OCI-LY7 (cell line): ENCODE results near the gene MTFR2. TPM values are rescaled to one million over a fixed set of nuclear protein-coding genes. Genes with fewer than 3 reads are reported as not detected.

Experiments
- BruUV-seq: library from RNA; stranded (reverse); fragments of 400-500 nt; replicated peaks from 2 replicates; lab custom pipeline; 2021; lab: Mats Ljungman, UMichigan
- CTCF ChIA-PET: fragments of 300-600 bp; sonication (Branson Sonifier 250); formaldehyde crosslinking; loops from one replicate; lab custom pipeline; 2022; ENCODE audit warnings: antibody characterized with exemption; ENCODE audit not compliant: unreplicated experiment; lab: Charles Lee
- POLR2A ChIA-PET: fragments of 300-600 bp; sonication (Branson Sonifier 250); formaldehyde crosslinking; loops from one replicate; lab custom pipeline; 2022; ENCODE audit warnings: antibody characterized with exemption; lab: Charles Lee
- DNase-seq: peaks from one replicate; pipeline ENCODE4 v3.0.0-alpha.2; 2015; ENCODE audit warnings: low spot score
- H2AFZ ChIP-seq: fragments of 200-600 bp; sonication (generic), shearing (Covaris generic); 2 replicates; pipeline ENCODE4 v1.6.1; 2014; ENCODE audit warnings: mild to moderate bottlenecking, antibody characterized with exemption, low read length, moderate library complexity
- H3K27ac ChIP-seq: fragments of 200-600 bp; sonication (generic); 2 replicates; pipeline ENCODE4 v1.5.1; 2014; ENCODE audit warnings: mixed run types, low read depth, mild to moderate bottlenecking, moderate library complexity, low read length, inconsistent platforms; ENCODE audit not compliant: poor library complexity, severe bottlenecking
- H3K36me3 ChIP-seq: fragments of 200-600 bp; sonication (generic); 2 replicates; pipeline ENCODE4 v1.6.1; 2014; ENCODE audit warnings: mild to moderate bottlenecking, antibody characterized with exemption, low read length, moderate library complexity, mixed read lengths; ENCODE audit not compliant: insufficient read depth
- H3K4me1 ChIP-seq: fragments of 200-600 bp; sonication (generic); 2 replicates; pipeline ENCODE4 v1.5.1; 2014; ENCODE audit warnings: mild to moderate bottlenecking, low read length; ENCODE audit not compliant: insufficient read depth, poor library complexity, severe bottlenecking
- H3K4me2 ChIP-seq: fragments of 200-600 bp; sonication (generic); 2 replicates; pipeline ENCODE4 v1.6.1; 2014; ENCODE audit warnings: mild to moderate bottlenecking, low read length
- H3K4me3 ChIP-seq: fragments of 200-600 bp; sonication (generic); 2 replicates; pipeline ENCODE4 v1.5.1; 2014; ENCODE audit warnings: mild to moderate bottlenecking, low read depth, low read length; ENCODE audit not compliant: poor library complexity, severe bottlenecking
- H3K79me2 ChIP-seq: fragments of 200-600 bp; sonication (generic); 2 replicates; pipeline ENCODE4 v1.6.1; 2016; ENCODE audit warnings: low read depth, mild to moderate bottlenecking, low read length, moderate library complexity, mixed read lengths; ENCODE audit not compliant: insufficient read depth
- H3K9me2 ChIP-seq: fragments of 200-600 bp; sonication (generic); 2 replicates; pipeline ENCODE4 v1.6.1; 2016; ENCODE audit warnings: mild to moderate bottlenecking, low read length, mixed read lengths; ENCODE audit not compliant: insufficient read depth
- H3K9me3 ChIP-seq: fragments of 200-600 bp; sonication (generic); 2 replicates; pipeline ENCODE4 v1.6.1; 2014; ENCODE audit warnings: mild to moderate bottlenecking, mixed run types, low read length, mixed read lengths
- H4K20me1 ChIP-seq: fragments of 200-600 bp; sonication (generic); 2 replicates; pipeline ENCODE4 v1.6.1; 2014; ENCODE audit warnings: mild to moderate bottlenecking, antibody characterized with exemption, low read length, moderate library complexity, mixed read lengths; ENCODE audit not compliant: insufficient read depth
- CTCF ChIP-seq: fragments of 200-600 bp; sonication (generic); conservative IDR thresholded peaks from 2 replicates; pipeline ENCODE4 v1.5.1; 2014; ENCODE audit warnings: mild to moderate bottlenecking, antibody characterized with exemption, low read length, moderate library complexity, mixed read lengths
- EZH2phosphoT487 ChIP-seq: fragments of 200-600 bp; sonication (generic); IDR thresholded peaks from 2 replicates; pipeline ENCODE4 v1.6.1; 2018; ENCODE audit warnings: low read depth, borderline replicate concordance, mild to moderate bottlenecking, mixed run types, antibody characterized with exemption, low read length, moderate library complexity, mixed read lengths
- intact Hi-C: fragments of 100-400 bp; cut with micrococcal nuclease; formaldehyde crosslinking; loops from one replicate; pipeline ENCODE4 v1.10.0; 2022; ENCODE audit not compliant: unreplicated experiment
- total RNA-seq, 2 experiments: library from RNA; depleted of rRNA in 1 of 2; stranded (reverse); fragments of >200 nt in 1 of 2; shearing (Covaris generic) in 1 of 2; gene quantifications; 2 replicates each; pipeline ENCODE4 v1.2.3, GENCODE V29; 2014 to 2022

Gene MTFR2
- total RNA-seq, 2 experiments from 2014 or later, result 9.3 to 32.9 TPM

GRCh38 chr6:136251394-136251793 is 1.3 kb upstream of the MTFR2 start:
- H3K27ac ChIP-seq, result no peak overlapping the region
- intact Hi-C loops, result no loop called here
- POLR2A ChIA-PET, result interaction anchor here (1.2 to 8.4 kb wide), 8 partner anchors 9 to 753 kb away, joined by 4 to 99 read pairs (median 7); partner anchors contain the start of gene BCLAF1
- H4K20me1 ChIP-seq, result no peaks in the 10 kb centered on the region
- peaks cover 22% of the 10 kb centered on the region; the same call in 1 of the 2 replicates for H3K9me3 ChIP-seq
- CTCF ChIA-PET, result no interaction called here
- peaks cover 9% of the 10 kb centered on the region for H3K4me1 ChIP-seq
- BruUV-seq, result no TSS peak
- TF ChIP-seq EZH2phosphoT487 (no peak), CTCF (no peak)
- peaks cover 34% of the 10 kb centered on the region; the same call in 1 of the 2 replicates for H3K79me2 ChIP-seq
- peak overlapping the region; percentile 97 for H3K4me2 ChIP-seq
- no peak overlapping the region for H2AFZ ChIP-seq
- no peaks in the 10 kb centered on the region for H3K9me2 ChIP-seq
- H3K36me3 ChIP-seq, result peaks cover 30% of the 10 kb centered on the region
- no peak for DNase-seq
- peak overlapping the region; percentile 92 for H3K4me3 ChIP-seq

- Histone ChIP-seq H3K36me3 (peaks cover 37% of the 10 kb centered on the region), H3K4me2 (peak overlapping the region; percentile 97), H3K9me3 (peaks cover 22% of the 10 kb centered on the region; the same call in 1 of the 2 replicates), H3K4me3 (peak overlapping the region; percentile 92), H2AFZ (peak overlapping the region; percentile 93), H4K20me1 (no peaks in the 10 kb centered on the region), H3K79me2 (peaks cover 39% of the 10 kb centered on the region; the same call in 1 of the 2 replicates), H3K4me1 (peaks cover 9% of the 10 kb centered on the region), H3K9me2 (no peaks in the 10 kb centered on the region), H3K27ac (peak overlapping the region; percentile 37)
- intact Hi-C loops, result loop anchor here (1.0 kb wide), 1 partner anchor 39 kb away; the partner anchor contains the start of gene BCLAF1
- TF ChIP-seq EZH2phosphoT487, result no peak
- TF ChIP-seq CTCF, result no peak
- ChIA-PET POLR2A (interaction anchor here (0.5 to 8.4 kb wide), 16 partner anchors 9 to 1136 kb away, joined by 3 to 99 read pairs (median 5); partner anchors contain the start of gene BCLAF1), CTCF (interaction anchor here (0.7 kb wide), 1 partner anchor 12 kb away, joined by 3 read pairs; no protein-coding TSS in a partner anchor)
- DNase-seq, result no peak
- BruUV-seq, result TSS peak; percentile 89
These were observed 536 bp upstream of the MTFR2 start for GRCh38 chr6:136250686-136251008.

- no TSS peak for BruUV-seq
- peak; percentile 14 for DNase-seq
- peaks cover 52% of the 10 kb centered on the region; the same call in 1 of the 2 replicates for H3K79me2 ChIP-seq
- no peaks in the 10 kb centered on the region for H4K20me1 ChIP-seq
- peak overlapping the region; percentile 78 for H3K4me2 ChIP-seq
- intact Hi-C loops, result loop anchor here (5.0 kb wide), 1 partner anchor 1197 kb away; the partner anchor contains the start of gene HBS1L
- H3K4me3 ChIP-seq, result peak overlapping the region; percentile 92
- peak overlapping the region; percentile 46 for H3K27ac ChIP-seq
- peaks cover 51% of the 10 kb centered on the region for H3K36me3 ChIP-seq
- TF ChIP-seq EZH2phosphoT487 (no peak), CTCF (no peak)
- peaks cover 22% of the 10 kb centered on the region; the same call in 1 of the 2 replicates for H3K9me3 ChIP-seq
- H3K9me2 ChIP-seq, result no peaks in the 10 kb centered on the region
- peak overlapping the region; percentile 50; the same call in 1 of the 2 replicates for H2AFZ ChIP-seq
- ChIA-PET CTCF (no interaction called here), POLR2A (interaction anchor here (1.4 to 8.4 kb wide), 4 partner anchors 11 to 39 kb away, joined by 3 to 99 read pairs (median 10); partner anchors contain the start of gene BCLAF1)
- peaks cover 9% of the 10 kb centered on the region for H3K4me1 ChIP-seq
These were observed 775 bp downstream of the MTFR2 start for GRCh38 chr6:136249336-136249735.
